Activated effector memory CD4-positive, alpha-beta T cell treated with Interleukin-2 at 50 U/mL for 16 hours (primary cell): ENCODE data around the gene DOCK2.
"Not testable (repeated sequence)": the region's sequence is repeated elsewhere in the genome, so short reads cannot be mapped to it uniquely, and the experiment has no call there.

ENCODE experiments used
- DNase-seq: peaks from one replicate; pipeline ENCODE4 v3.0.0-alpha.2; 2020

Gene DOCK2

GRCh38 chr5:169641253-169641652 is 4.2 kb downstream of the DOCK2 start:
- no peak for DNase-seq

DNA sequence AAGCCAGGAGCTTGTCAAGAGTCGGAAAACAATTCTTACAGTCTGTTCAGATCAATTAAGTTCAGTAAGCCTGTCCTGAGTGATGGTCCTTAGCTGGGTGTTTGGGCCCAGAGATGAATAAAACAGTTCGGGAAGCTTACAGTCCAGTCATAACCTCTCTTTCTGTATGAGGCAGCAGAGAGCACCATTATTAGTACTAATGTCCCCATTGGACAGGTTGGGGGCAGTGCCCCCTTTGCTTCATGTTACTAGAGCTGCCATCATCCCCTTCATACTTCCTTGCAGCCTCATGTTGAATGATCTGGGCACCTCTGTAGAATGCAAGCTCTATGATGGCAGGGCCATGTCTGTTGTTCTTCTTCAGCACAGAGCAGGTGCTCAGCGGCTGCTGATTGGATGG is 9.8 kb downstream of the DOCK2 start:
- DNase-seq: no peak

GRCh38 chr5:169647566-169647965 is 10.5 kb downstream of the DOCK2 start:
- DNase-seq: no peak

DNA sequence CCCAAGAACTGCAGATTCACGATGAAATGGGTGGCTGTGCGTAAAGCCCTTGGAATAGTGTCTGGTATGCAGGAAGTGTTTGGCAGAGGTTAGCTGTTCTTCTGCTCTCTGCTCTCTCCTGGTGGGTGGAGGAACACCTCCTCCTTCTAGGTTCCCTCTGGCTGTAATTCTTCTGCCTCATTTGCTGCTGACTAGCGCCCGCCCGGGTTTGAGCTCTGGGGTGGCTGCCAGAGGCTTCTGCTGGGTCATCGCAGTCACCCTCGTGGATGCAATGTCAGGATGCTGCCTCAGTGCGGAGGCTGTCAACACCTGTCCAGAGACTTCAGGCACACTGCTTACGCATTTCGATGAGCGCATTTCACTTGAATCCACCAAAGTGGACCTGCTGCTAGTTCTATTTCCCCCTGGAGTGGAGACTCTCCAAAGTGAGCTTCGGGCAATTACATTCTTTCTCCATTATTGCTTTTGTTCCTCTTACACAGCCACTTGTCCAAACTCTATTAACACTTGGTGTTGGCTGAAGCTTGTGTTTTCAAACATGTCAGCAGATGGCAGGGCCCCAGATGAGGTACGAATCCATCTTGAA is 11.7 kb downstream of the DOCK2 start:
- DNase-seq: no peak

DNA sequence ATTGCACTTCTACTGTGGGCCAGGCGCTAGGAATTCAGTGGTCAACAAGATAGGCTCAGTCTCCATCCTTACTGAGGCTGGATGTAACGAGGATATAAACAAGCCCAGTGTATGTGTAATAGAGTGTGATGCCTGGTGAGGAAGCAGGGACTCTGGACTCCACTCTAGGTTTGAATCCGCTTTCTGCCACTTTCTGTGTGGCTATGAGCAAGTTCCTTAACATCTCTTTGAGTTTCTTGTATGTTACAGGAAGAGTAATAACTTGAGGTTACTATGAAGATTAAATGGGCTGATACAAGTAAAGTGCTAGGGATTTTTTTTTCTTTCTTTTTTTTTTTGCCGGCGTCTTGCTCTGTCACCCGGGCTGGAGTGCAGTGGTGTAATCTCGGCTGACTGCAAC is 12.4 kb downstream of the DOCK2 start:
- DNase-seq: no peak

DNA sequence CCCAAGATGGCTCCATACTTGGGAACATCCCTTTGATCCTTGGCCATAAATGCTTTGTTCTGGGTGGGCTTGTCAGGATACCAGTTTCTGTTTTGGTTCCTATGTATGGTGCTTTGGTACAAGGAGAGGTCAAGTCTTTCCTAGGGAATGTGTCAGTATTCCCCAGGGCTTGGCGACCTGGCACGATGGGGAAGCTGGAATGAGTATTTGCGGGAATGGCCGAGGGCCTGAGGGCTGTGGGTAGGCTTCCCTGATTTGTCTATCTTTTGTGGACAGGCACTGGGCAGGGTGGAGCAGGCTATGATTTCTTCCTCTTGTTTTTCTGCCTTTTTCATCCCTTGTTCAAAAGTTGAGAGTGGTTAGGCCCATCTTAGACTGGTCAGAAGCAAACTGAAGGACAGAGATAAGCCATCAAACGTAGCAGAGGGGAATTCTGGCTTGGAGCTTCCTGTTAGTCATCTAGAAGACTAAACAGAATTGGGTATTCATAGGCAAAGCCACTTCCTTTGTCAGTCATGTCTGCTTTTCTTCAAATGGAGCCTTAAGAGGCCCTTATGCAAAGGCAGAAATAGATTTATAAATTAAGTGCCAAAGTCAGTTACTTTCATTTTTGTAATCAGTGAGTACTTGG is 13.7 kb downstream of the DOCK2 start:
- no peak for DNase-seq

- DNase-seq: no peak
Measured at GRCh38 chr5:169651526-169651925, 14.5 kb downstream of the DOCK2 start.

DNA sequence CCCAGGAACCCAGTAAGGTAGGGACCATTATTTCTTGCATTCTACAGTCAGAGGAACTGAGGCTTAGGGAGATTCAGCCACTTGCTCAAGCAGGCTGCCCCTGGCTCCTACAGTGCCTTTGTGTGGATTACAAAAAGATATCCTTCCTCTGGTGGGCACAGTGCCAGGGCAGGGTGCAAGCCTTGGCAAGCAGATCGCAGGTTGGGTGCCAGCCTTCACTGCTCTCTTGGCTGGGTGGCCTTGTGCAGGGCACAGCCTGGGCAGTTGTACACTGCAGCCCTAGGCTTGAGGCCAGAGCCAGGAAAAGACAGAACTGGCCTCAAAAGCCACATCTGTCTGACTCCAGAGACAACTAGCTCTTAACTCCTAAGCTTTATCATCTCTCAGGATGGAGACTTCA is 15.0 kb downstream of the DOCK2 start:
- DNase-seq: no peak

GRCh38 chr5:169653091-169653490 is 16.0 kb downstream of the DOCK2 start:
- DNase-seq: no peak

DNA sequence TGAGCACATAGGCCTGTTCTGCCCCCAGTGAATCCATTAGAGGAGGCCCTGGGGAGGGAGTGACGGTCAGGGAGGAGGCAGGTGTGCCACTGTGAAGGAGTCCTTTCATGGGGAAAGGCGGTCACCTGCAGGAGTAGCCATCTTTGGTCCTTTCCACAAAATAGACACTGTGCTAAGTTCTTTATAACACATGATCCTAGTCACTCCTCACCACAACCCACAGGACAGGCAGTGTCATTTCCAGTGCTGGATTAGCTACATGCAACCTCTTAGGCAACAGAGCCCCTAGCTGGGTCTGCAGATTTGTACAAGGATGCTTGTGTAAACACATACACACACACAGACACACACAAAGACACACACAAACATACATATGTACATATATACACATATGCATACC is 18.3 kb downstream of the DOCK2 start:
- DNase-seq: no peak

- no peak for DNase-seq
Measured at GRCh38 chr5:169656125-169656901, 19.2 kb downstream of the DOCK2 start.

- DNase-seq: no peak
Measured at GRCh38 chr5:169657127-169657526, 20.1 kb downstream of the DOCK2 start.

- DNase-seq: not testable (repeated sequence)
Measured at GRCh38 chr5:169662451-169662850, 25.4 kb downstream of the DOCK2 start.

DNA sequence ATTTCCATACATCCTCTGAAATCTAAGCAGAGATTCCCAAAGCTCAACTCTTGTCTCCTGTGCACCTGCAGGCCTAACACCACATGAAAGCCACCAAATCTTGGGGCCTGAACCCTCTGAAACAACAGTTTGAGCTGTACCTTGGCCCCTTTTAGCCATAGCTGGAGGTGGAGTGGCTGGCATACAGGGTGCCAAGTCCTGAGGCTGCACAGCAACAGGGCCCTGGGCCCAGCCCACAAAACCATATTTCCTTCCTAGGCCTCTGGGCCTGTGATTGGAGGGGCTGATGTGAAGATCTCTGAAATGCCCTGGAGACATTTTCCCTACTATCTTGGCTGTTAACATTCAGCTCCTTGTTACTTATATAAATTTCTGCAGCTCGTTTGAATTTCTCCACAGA is 26.5 kb downstream of the DOCK2 start:
- DNase-seq: no peak

- DNase-seq: no peak
Measured at GRCh38 chr5:169666365-169666764, 29.3 kb downstream of the DOCK2 start.

DNA sequence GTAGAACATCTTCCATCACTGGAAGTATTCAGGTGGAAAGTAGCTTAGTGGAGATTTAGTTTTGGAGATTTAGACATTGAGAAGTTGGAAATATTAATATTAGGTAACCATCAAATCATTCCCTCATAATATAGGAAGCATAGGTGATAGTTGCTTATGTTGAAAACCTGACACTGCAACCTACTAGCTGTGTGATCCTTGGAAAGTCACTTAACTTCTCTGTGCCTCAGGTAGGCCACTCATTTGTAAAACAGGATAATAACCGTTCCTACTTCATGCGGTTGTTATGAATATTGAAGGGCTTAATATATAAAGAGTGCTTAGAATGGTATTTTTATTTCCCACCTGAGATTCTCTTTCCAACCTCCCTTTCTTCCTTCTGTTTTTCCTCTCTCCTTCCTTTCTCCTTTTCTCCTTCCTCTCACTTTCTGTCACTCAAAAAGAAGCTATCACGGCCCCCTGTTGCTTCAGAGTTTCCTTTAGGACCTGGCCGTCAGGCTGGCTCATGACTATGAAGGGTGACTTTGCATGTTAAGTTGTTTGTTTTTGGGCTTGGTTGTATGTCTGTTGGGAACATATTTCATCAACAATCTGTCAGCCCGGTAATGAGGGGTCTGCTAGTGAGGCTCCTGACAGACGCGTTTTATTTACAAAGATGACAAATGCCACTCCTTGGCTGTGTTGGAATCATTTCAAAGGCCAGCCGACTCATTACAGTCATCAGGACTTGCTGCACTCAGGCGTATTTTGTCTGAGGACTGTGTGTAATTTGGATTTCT is 31.0 kb downstream of the DOCK2 start:
- no peak for DNase-seq

GRCh38 chr5:169668732-169669131 is 31.7 kb downstream of the DOCK2 start:
- no peak for DNase-seq

- no peak for DNase-seq
Measured at GRCh38 chr5:169670769-169671525, 33.9 kb downstream of the DOCK2 start.

DNA sequence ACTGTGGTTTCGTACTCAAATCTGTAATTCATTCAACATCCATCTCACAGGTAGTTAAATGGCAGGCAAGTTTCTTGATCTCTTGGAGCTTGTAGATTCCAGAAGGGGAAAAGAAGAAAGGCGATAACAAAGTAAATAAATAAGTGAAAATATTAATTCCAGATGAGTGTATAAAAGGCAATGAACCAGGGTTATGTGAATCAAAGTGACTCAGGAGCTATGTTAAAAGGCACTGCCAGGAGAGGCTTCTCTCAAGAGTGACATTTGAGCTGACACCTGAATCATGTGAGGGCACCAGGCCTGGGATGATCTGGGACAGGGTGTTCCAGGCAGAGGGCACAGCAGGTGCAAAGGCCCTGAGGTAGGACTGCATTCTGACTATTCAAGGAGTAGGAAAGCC is 45.0 kb downstream of the DOCK2 start:
- DNase-seq: no peak

DNA sequence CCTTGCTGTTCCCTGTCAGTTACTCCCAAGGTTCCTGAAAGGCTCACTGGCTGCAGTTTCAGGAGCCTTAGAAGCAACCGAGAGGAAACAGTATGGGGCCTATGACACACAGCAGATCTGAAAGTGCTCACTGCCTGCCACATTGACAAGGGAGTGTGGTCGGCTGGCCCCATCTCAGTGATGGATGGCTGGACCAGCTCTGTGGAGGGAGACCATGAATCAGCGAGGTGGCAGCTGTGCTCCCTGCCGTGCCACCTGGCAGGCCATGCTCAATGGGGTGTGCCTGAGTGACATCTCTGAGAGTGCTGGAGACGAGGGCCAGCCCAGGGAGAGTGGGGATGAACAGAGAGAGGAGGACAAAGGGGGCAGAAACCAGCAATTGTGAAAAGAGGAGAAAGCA is 49.1 kb downstream of the DOCK2 start:
- DNase-seq: no peak

GRCh38 chr5:169688106-169688505 is 51.0 kb downstream of the DOCK2 start:
- no peak for DNase-seq

GRCh38 chr5:169691471-169691870 is 54.4 kb downstream of the DOCK2 start:
- DNase-seq: no peak

DNA sequence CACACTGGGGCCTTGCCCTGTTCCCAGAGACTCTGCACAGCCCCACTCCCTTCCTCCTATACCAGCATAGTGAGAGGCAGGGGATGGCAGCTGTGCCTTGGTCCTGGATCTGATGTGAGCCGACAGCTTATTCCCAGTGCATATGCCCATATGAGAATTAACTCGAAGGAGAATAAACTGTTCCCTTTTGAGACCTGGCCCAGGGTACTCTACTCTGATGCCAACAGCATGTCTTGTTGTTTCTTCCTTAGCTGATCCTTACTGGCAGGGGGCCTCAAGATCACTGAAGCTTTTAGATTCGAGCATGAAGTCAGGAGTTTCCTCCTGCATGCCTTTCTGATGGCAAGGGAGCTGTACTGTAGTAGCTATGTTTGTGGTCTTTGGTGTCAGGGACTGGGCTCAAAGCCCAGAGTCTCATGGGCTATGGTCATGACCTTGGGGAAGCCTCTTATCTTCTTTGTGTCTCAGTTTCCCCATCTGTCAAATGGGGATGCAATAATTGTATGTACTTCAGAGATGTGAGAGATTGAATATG is 57.1 kb downstream of the DOCK2 start:
- no peak for DNase-seq
